HG02870 (cell line): ENCODE results near the gene MAMDC4.
"Not testable (repeated sequence)": the region's sequence is repeated elsewhere in the genome, so short reads cannot be mapped to it uniquely, and the experiment has no call there.

Experiments used
- ATAC-seq: cut with Tn5 transposase; IDR thresholded peaks from one replicate; pipeline ENCODE4 v1.9.1; 2021; ENCODE audit warnings: mild to moderate bottlenecking, moderate library complexity; ENCODE audit not compliant: unreplicated experiment

Gene MAMDC4

DNA sequence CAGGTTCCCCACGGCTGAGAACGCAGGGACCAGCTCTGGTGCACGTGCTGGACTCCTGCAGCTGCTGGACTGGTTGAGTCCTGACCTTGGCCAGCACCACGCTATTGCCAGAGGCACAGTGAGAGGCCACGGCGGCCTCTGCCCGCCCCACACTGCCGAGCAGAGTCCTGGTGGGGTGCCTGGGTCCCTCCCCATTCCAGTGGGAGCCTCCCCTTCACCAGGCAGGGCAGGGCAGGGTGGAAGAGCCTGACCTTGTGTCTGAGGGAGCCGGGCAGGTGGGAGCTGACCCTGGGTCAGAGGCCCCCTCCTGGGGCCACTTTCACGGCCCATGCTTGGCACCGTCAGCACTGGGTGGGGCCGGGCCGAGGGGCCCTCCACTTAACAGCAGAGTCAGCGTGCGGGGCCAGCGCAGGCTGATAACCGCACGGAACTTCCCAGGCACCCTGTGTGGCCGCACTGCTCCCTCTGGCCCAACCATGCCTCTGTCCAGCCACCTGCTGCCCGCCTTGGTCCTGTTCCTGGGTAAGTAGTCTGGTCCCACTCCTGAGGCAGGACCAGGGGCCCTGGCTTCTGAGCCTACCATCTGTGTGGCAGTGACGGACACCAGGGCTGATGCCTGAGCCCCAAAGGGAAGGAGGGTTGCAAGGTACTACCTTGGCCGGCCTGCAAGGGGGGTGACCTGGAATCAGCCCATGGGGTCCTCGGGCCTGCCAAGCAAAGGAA, at the start of gene MAMDC4:
TSS of gene MAMDC4 (plus strand) at position 406 of the 723 bp plus-strand sequence. CDS start at position 477, 71 bp downstream.
- no peak for ATAC-seq

- ATAC-seq: not testable (repeated sequence)
Observed at GRCh38 chr9:136803009-136803550, 49.1 kb upstream of the MAMDC4 start.

GRCh38 chr9:136803551-136804508, 48.3 kb upstream of the MAMDC4 start:
- ATAC-seq: no peak

GRCh38 chr9:136804509-136805206, 47.5 kb upstream of the MAMDC4 start:
- no peak for ATAC-seq

- no peak for ATAC-seq
Observed at GRCh38 chr9:136805207-136805740, 46.9 kb upstream of the MAMDC4 start.

DNA sequence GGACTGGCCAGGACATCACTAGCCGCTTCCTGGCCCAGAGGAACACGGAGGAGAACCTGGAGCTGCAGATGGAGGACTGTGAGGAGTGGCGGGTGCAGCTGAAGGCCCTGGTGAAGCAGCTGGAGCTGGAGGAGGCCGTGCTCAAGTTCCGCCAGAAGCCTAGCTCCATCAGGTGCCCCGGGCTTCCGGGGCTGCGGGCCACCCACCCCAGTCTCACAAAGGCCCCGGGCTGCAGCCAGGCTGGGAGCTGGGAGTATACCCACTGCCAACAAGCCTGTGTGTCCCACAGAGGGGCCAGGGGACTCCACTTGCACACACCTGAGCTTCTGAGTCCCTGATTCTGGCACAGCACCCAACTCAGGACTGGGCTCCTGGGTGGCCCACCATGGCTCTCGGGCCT, 46.1 kb upstream of the MAMDC4 start:
- no peak for ATAC-seq

- ATAC-seq: no peak
Observed at GRCh38 chr9:136806631-136807201, 45.4 kb upstream of the MAMDC4 start.

- ATAC-seq: peak; percentile 71
Observed at GRCh38 chr9:136807281-136808074, 44.7 kb upstream of the MAMDC4 start, which contains the start of gene RABL6. RABL6 (plus strand) TSS chr9:136807948; CDS start chr9:136808197, 249 bp downstream.

DNA sequence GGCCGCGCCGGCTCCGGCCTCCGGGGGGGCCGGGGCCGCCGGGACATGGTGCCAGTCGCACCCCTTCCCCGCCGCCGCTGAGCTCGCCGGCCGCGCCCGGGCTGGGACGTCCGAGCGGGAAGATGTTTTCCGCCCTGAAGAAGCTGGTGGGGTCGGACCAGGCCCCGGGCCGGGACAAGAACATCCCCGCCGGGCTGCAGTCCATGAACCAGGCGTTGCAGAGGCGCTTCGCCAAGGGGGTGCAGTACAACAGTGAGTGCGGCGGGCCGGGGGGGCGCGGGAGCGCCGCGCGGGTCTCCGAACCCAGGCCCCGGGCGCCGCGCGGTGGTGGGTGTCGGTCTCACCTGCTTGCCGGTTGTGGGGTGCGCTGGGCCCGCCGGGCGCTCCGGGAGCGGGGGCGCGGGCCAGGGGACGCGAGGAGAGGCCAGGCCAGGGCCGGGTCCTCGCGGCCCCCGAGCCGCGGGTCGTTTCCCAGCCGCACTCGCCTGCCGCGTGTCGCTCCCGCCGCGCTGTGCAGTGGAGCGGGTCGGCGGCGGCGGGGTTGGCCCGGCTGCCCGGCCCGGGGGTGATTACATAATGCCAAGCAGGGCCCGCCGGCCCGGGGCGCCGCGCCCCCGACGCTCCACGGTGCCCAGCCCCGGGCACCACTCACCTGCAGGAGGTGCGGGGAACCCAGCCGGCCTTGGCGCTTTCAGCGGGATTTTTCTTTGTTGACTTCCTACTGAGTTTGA, 43.9 kb upstream of the MAMDC4 start:
- ATAC-seq: peak; percentile 29

DNA sequence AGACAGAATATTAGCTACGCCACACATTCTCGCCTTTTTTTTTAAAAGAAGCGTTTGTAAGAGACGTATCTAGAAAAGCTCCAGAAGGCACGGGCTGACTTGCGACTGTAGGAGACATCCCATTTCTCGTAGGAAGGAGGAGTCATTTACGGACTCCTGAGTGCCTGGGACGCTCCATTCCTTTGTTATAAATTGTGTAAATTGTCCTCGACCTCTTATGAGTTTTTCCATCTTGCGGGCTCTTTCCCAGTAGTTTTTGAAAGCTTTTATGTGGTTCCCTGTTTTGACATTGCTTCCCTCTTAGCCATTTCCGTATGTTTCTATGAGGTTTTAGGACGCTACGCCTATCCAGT, 43.4 kb upstream of the MAMDC4 start:
- no peak for ATAC-seq

GRCh38 chr9:136814725-136815421, 37.3 kb upstream of the MAMDC4 start:
- ATAC-seq: no peak

GRCh38 chr9:136815422-136815782, 36.7 kb upstream of the MAMDC4 start:
- ATAC-seq: no peak

GRCh38 chr9:136820971-136821825, 30.9 kb upstream of the MAMDC4 start:
- ATAC-seq: no peak

DNA sequence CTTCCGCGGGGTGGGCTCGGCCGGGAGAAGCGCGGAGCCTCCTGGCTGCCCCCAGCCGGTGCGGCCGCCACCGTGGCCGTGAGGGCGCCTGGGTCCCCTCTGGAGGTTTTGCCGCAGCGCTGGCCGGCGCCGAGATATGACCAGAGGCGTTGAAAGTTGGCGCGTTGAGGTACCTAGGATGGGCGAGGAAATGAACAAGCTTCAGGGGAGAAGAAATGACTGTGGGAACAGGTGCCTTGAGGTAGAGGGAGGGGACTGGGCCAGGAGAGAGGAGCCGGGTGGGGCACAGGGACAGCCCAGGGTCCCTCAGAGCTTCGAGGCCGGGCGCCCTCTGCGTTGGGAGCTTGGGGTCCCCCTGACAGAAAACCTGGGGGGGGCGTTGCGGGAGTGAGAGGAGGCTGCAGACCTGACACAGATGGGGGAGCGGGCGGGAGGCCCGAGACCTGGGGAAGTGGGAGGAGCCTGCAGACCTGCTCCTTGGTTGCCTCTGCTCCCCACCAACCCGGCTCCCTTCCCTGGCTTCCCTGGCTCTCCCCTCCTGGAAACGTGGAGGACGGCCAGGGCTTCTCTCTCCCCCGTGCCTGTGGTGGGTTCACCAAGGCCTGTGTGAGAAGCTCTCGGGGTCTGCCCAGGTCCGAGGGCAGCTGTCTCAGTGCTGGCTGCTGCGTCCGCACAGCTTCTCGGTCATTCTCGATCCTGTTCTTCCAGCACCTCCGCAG, 30.2 kb upstream of the MAMDC4 start:
- ATAC-seq: no peak

GRCh38 chr9:136823136-136824046, 28.8 kb upstream of the MAMDC4 start:
- ATAC-seq: no peak
